HG02623 (cell line): Measurements from ENCODE around the gene NUBP2.

Source experiments
- ATAC-seq: cut with Tn5 transposase; IDR thresholded peaks from one replicate; pipeline ENCODE4 v1.9.1; 2021; ENCODE audit warnings: moderate library complexity; ENCODE audit not compliant: unreplicated experiment

The NUBP2 gene

DNA sequence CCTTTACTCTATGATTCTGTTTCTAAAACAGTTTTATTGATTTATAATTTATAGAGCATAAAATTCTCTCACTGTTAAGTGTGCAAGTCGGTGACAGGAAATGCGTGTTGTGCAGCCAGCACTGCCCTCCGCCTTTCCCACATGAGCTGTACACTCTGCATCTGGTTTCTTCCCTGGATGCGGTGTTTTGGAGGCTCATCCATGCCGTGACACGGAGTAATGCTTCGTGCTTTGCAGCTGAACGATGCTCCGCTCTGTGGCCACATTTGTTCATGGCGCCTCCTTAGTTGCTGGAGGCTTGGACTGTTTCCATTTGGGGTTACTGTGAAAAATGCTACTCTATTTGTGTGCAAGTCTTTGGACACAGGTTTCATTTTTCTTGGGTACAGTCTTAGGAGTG lies 17.9 kb downstream of the NUBP2 start:
- no peak for ATAC-seq

DNA sequence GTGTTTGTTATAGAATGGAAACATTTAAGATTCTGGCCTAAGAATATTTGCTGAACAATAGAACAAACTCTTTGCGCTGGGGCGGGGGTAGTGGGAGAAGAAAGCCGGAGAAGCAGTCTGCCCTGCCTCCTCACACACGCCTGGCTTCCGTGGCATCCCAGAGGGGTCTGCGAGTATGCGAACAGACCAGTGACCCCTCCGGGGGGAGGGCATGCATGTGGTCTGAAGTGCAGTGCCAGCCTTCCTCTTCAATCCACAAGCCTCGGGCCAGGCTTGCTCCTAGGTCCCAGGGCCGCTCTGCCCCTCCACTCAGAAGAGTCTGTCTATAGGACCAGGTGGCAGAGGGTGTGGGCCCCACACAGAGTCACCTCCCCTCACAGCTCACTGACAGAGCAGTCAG lies 24.9 kb downstream of the NUBP2 start:
- ATAC-seq, result no peak

DNA sequence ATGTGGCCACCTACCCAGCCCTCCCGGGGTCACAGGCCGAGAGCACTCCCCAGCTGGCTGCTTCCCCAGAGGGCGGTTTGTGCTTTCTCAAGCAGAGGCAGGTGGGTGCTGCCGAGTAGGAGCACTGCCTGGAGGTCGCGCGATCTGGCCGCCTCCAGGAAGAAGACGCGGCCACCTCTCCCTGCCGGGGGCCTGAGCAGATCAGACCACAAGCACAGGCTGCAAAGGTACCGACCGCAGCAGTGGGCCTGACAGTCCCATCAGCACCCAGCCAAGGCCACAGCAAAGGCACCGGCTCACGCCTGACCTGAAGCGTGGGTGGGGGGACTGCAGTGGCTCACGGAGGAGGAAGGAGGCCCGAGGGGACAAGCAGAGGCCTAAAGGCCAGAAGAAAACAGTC lies 25.9 kb downstream of the NUBP2 start:
- ATAC-seq, result no peak

DNA sequence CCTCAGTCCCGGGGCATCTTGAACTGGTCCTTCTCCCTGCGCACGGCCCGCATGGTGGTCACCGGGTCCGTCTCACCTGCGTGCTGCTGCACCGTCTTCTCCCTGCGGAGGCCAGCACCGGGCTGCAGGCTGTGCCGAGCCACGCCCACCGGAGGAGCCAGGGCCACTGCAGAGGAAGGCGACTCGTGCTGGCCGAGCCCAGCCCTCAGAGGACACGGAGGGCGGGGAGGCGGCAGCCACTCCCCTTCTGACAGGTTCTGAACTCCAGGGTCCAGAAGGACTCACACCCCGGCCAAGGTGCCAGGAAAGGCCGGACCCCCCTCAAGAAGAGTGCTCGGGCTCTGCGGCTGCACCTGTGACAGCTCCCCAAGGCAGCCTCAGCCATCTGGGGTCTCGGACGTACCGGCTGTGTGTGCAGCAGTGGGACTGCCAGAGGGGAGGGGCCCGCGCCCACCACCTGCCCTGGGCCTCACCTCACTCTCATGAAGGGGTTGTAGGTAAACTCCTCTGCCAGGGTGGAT lies 26.6 kb downstream of the NUBP2 start:
- ATAC-seq, result no peak

DNA sequence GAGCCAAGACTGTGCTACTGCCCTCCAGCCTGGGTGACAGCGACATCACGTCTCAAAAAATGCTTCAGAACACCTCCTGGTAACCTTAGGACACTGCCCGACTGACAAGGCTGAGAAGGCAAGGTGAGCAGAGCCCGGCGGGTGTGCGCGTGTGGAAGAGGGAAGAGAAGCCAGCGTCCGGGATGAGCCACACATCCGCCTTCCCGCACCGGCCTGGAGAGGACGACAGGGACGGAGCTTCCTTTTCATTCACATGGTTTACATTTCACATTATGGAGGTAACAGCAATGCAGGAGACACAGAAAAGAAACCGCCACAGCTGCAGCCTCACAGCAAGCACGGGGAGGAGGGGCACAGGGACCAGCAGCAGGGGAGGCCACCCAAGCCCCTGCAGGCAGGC lies 27.3 kb downstream of the NUBP2 start:
- ATAC-seq, result no peak

DNA sequence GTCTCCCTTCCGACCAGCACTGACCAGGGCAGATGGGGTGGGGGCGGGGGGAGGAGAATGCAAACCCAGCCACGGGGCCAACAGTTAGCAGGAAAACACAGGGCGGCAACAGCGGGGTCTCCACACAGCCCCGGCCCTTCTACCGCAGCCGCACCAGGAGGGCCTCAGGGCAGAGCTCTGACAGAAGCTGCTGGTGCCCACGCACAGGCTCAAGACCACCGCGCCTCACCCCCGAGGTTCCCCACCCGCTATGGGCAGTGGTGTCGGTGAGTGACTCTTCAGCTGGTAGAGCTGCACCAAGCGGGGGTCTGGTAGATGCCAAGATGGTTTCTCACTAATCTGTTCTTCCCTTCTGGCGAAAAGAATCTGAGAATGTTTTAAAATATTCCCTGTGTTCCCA lies 27.8 kb downstream of the NUBP2 start:
- ATAC-seq, result no peak

DNA sequence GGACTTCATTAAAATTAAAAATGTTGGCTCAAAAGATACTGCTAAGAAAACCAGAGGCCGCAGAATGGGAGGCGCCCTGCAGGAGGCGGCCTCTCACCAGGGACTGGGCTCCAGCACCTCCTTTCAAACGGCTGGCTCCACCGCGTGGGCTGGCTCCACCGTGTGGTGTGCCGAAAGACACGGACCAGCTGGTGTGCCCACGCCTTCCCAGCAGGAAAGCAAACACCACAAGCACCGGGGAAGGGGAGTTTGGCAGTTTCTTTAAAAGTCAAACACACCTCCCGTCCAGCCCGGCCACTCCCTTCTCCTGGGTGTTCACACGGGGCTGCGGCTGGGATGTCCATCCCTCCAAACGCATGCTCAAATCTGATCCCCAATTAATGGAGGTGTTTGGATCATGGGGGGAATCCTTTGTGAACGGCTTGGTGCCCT lies 30.0 kb downstream of the NUBP2 start:
- no peak for ATAC-seq

DNA sequence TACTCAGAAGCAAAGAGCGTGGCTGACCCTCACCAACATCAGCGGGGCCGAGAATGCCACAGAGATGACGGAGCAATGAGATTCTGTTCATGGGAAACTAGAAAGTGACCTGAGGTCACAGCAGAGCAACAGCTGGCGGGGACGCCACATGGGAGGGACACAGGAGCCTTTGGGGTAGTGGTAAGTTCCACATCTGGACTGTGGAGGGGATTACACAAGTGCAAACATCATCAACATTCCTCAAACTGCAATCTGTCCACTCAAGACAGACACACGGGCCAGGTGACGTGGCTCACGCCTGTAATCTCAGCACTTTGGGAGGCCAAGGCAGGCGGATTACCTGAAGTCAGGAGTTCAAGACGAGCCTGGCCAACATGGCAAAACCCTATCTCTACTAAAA lies 32.7 kb downstream of the NUBP2 start:
- no peak for ATAC-seq

DNA sequence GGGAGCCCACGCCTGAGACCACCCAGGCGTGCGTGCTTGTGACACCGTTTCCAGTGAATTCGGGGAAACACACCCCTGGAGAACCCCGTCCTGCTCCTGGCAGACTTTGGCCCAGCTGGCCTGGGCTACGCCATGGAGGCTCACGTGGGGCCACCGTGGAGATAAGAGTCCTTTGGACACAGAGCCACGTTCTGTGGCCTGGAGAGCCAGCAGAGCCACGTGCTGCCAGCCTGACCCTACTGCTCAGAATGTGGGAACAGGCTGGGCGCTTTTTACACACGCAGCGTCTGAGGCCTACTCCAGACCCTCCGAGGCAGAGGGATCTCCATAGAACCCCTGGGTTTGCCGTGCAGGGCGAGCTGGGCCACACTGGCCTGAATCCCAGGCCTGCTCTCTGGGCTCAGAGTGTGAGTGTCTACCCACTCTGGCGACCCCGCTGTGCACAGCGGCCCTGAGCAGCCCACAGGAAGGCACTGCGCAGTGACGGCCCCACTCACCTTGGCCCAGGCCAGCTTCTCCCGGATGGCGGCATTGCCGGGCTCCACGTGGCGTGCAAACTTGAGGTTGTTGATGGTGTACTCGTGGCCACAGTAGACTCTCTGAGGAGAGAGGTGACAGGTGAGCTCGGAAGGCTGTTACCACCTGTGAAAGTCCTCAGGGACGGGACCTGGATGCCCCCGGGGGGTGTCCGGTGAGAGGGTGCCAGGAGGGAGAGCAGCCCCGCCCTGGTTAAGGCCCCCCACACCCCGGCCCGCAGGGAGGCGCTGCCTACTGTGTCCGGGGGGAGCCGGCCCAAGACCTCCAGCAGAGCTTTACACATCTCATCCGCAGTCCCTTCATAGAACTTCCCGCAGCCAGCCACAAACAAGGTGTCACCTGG lies 33.9 kb downstream of the NUBP2 start:
- no peak for ATAC-seq

DNA sequence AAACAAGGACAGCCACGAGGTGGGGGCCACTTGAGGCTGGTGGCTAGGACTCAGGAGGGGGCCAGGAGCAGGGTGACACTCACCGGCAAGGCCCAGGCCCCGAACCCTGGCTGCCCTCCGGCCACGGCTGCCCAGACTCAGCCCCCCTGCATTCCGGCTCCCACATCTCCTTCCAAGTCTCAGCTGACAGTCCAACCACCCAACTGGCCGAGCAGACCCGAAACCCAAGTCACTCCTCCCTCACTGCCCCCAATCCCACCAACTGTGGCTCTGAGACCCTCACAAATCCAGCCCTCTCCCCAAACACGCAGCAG lies 34.5 kb downstream of the NUBP2 start:
- ATAC-seq, result no peak

DNA sequence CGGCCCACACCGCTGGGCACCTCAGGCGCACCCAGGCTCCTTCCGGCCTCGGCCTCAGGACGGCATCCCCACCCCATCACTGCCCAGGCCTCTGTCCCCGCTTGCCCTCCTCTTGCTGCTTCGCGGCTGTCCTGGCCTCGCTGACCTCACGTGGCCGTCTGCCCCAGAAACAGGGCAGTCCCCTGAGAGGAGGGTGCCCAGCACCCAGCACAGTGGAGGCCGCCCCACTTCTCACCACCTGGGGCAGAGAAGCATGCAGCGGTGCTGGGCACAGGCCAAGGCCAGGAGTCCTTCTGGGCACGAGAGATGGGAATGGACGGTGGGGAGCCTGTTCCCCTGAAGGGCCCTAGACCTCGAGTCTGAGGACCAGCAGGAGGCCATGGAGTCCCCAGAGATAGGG lies 35.0 kb downstream of the NUBP2 start:
- ATAC-seq, result no peak

DNA sequence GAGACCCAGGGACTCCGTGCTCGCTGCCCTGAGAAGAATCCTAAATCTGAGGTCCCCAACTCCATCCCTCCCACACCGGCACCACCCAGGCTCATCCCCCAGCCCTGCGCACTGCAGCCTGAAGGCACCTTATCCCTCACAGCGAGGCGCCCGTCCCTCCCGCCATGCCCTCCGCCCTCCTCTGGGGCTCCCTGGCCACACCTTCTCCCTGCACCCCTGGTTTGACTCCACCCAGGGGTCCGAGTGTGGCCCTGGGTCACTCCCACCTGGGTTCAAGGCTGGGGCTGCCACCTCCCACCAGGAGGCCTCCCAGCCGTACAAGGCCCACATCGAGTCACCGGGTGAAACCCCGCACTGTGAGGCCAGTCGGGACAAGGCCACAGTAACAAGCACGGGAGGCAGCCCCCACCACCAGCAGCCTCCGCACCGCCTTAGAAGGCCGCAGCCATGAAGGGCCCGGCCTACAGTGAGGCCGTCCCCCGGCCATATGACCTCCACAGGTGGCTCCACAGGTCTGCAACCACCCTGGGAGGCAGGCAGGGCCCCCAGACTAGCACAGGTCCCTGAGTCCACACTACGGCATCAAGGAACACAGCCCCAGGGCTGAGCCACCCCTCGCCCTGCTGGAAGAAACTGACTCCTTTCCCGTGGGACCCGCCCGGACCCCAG lies 35.6 kb downstream of the NUBP2 start:
- ATAC-seq, result no peak

DNA sequence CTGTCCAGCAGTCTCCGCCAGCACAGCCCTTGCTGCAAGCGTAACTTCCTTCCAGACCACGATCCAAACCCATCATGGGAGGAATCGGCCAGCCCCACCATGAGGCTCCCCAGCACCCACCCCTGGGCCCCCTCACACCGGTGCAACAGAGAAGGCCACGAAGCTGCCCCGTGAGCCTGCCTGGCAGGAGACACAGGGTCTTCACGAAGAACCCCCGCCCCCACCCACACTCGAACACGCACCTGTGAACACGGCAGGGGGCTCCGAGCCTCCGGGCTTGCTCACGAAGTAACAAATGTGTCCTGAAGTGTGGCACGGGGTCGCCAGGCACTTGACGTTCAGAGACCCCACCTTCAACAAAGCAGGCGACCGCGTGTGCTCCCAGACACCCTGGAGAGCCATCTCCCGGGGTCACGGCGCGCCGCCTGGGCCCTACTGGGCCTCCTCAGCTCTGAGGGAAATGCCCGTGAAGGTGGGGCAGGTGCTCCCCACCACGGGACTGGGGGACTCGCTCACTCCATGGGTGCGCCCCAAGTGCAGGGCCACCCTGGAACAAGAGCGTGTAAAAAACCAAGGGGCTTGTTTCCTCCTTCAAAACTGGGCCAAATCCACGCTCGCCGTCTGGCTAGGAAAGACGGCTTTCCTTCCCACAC lies 36.2 kb downstream of the NUBP2 start:
- no peak for ATAC-seq

DNA sequence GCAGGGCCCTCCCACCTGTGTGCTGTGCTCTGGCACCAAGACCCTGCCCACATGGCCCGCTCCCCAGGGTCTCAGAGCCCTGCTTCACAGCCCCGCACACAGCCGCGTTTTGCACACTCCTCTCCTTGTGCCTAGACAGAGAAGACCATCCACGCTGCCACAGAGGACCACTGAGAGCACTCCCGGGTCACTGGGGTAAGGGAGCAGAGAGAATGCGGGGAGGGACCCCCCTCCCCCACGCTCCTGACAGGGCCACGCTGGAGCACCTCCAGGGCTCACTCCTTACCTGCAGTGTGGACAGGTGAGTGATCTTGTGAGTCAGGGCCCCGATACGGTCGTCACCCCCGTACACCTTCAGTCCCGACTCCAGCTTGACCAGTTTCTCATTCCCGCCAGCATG lies 36.9 kb downstream of the NUBP2 start:
- ATAC-seq, result no peak

DNA sequence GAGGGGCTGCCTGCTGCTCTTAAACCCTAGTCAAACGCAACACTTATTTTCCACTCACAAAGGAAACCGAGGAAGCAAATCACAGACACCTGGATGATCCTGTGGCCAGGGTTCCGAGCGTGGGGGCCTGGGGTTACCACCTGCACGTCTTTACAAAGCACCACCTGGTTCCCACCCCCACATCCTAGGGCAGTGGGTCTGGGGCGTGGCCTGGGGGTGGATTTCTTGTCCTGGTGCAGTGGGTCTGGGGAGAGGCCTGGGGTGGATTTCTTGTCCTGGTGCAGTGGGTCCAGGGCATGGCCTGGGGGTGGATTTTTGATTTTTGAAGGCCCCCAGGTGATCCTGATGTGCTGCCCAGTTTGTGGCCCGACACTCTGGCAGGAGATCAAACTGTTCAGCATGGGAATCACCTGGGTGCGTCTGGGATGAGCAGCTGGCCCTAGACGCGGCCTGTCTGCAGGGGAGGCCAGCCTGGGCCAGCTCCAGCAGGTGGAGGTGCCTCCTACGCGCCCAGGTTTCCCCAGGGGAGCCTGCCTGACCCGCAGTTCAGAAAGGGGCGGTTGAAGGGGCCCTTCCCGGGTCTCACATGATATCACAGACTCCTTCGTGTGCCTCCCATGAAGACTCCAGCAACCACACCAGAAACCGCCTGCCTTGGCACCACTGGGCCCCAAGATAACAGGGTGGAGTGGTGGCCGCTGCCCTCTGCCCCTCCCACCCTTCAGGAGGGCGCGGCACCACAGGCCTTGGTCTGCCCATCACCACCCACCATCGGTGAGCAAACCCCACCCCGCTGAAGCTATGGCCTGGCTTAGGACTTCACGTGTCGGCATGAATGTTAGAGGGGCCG lies 37.6 kb downstream of the NUBP2 start:
- no peak for ATAC-seq

DNA sequence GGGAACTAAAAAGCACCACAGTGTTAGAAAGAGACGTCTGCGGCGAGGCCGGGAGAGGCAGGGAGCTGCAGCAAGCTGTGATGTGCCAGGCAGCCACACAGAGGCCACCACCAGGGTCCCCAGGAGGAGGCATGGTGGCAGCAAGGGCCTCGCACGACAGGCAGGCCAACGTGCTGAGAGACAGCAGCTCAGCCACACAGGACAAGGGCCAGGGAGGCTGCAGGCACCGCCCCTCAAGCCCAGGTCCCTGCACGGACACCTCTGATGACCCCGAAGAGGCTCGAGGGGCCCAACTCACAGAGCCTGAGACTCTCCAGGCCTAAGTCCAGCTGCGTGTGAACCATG lies 38.2 kb downstream of the NUBP2 start:
- no peak for ATAC-seq

DNA sequence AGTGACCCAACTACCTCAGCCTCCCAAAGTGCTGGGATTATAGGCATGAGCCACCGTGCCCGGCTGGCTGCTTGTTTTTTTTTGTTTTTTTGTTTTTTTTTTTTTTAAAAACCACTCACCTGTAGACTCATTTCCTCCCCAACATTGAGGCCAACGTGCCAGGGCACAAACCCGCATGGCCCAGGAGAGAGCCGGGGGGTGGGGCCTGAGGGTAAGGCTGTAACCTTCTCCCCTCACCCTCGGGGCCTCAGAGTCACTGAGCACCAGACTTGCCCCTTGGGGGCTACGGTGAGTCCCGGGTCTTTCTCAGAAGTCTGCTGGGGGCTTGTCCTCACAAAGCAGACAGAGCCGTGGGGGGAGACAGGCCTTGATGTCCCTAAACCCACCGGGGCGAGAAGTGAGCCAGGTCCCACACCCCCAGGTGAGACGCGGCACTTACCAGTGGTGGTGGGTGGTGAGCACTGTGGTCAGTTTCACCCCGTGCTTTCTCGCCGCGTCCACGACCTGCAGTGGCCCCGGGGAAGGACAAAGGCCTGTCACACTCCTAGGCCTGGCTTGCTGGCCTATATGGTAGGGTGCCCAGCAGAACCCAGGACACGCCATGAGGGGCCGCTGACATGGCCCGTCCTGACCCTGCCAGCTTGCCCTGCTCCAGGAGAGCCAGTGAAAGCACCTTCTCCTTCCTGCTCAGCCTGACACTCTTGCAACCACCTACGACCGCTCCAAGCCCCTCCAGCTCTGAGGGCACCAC lies 39.3 kb downstream of the NUBP2 start:
- no peak for ATAC-seq

DNA sequence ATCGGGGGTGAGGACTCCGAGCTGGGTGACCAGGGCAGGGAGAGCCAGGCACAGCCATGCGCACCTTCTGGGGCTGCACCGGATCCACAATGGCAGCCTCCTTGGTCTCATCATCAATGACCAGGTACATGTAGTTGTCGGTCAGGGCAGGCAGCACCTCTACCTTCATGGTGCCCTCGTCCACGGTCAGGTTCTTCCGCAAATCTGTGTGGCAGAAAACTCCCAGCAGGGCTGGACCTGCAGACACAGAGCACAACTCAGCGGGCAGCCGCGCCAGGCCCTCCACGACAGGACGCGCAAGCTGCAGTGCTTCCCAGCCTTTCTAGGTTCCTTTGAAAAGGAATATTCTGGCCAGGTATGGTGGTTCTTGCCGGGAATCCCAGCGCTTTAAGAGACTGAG lies 40.0 kb downstream of the NUBP2 start:
- ATAC-seq, result no peak

DNA sequence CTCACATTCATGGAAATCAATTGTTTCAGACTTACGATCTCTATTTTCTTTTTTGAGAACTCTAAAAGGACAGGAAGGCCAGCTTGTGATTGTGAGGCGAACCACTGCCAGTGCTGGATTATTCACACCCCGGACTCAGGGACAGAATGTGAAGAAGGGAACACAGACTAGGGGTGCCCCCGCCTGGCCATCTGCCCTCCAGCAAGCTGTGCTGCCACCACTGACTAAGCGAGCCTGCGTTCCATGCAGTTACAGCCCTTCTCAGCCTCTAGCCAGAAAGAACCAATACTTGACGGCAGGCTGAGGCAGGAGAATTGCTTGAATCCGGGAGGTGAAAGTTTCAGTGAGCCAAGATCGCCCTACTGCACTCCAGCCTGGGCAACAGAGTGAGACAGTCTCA lies 41.1 kb downstream of the NUBP2 start:
- no peak for ATAC-seq

DNA sequence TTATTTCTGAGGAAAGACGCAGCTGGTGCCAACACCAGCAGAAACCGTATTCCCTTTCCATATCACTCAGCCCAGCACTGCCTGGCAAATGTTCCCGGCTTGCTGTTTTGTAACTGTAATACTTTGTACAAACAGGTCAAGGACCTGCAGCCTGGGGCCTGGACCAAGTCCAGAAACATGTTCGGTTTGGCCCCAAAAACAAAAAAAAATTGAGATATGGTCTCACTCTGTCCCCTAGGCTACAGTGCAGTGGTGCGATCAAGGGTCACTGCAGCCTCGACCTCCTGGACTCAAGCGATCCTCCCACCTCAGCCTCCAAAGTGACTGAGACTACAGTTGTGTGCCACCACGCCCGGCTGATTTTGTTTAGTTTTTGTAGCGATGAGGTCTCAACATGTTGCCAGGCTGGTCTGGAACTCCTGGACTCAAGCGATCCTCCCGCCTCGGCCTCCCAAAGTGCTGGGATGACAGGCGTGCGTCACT lies 42.7 kb downstream of the NUBP2 start:
- ATAC-seq, result no peak
